HG03045 (cell line): ENCODE measurements around the gene F13A1.

ENCODE experiments used
- ATAC-seq: cut with Tn5 transposase; IDR thresholded peaks from one replicate; pipeline ENCODE4 v1.9.1; 2021; ENCODE audit warnings: mild to moderate bottlenecking, moderate library complexity; ENCODE audit not compliant: unreplicated experiment

The F13A1 gene

GRCh38 chr6:6105472-6106036, 214.9 kb downstream of the F13A1 start:
- ATAC-seq: no peak
